Psoas muscle (tissue), 8 donors: ENCODE measurements around the gene VAMP8. TPM values are rescaled to one million over a fixed set of nuclear protein-coding genes. Genes with fewer than 3 reads are reported as not detected.

Source experiments
- ATAC-seq, 4 donors: fragments of 200-7000 bp; cut with Tn5 transposase; one replicate each; pipeline ENCODE4 v1.9.1; 2020; ENCODE audit warnings: moderate library complexity in 3 of 4, mild to moderate bottlenecking in 2 of 4
- DNase-seq, 2 donors: peaks; one replicate each; pipeline ENCODE4 v3.0.0-alpha.2; 2020
- H3K27ac ChIP-seq: fragments of 200-600 bp; one replicate; pipeline ENCODE4 v1.8.0; 2022
- H3K27me3 ChIP-seq, 3 donors: fragments of 200-600 bp in 1 of 3; one replicate each; pipeline versions ENCODE4 v1.6.1 to v1.8.0; 2013 to 2022; ENCODE audit warnings: low read length in 2 of 3, mild to moderate bottlenecking in 2 of 3, moderate library complexity in 1 of 3; ENCODE audit not compliant: insufficient read depth in 3 of 3
- H3K36me3 ChIP-seq, 2 donors: fragments of 200-600 bp in 1 of 2; one replicate each; pipeline versions ENCODE4 v1.6.1 to v1.8.0; 2013 to 2022; ENCODE audit warnings: low read depth in 1 of 2, mild to moderate bottlenecking in 1 of 2, moderate library complexity in 1 of 2; ENCODE audit not compliant: insufficient read depth in 1 of 2
- H3K4me1 ChIP-seq: fragments of 200-600 bp; one replicate; pipeline ENCODE4 v1.8.0; 2022
- H3K4me3 ChIP-seq: fragments of 200-600 bp; one replicate; pipeline ENCODE4 v1.8.0; 2022; ENCODE audit warnings: mild to moderate bottlenecking
- H3K9me3 ChIP-seq: fragments of 200-600 bp; one replicate; pipeline ENCODE4 v1.8.0; 2022
- WGBS, 3 donors: extraction: QIAGEN DNeasy Blood & Tissue Kit; methylation state at CpG; one replicate each; pipeline versions ENCODE4 v1.1.6 to v1.1.7; 2013; 5-methylcytosine and 5-hydroxymethylcytosine counted together
- intact Hi-C, 2 donors: fragments of 100-400 bp; cut with DNase I; formaldehyde crosslinking; loops; one replicate each; pipeline versions ENCODE4 v1.11.0 to v1.14.2; 2022
- polyA plus RNA-seq, 3 donors: library from polyadenylated mRNA; stranded (reverse); fragments of 200-250 nt; gene quantifications; one replicate each; pipeline ENCODE4 v1.2.3, GENCODE V29; 2013
- total RNA-seq, 4 donors: library from RNA; stranded (reverse); fragmentation: NEBNext Ultra II Directional in 2 of 4; extraction: Animal tissue kit (Norgen Biotek cat#: 25700) in 2 of 4; gene quantifications; one replicate each; pipeline versions ENCODE4 v1.2.1 to v1.2.4, GENCODE V29; 2021 to 2023
- TF ChIP-seq, protein P1 (sequence below): fragments of 200-600 bp; IDR thresholded peaks from one replicate; pipeline ENCODE4 v1.8.0; 2022; ENCODE audit warnings: antibody characterized with exemption
- donor health status: healthy with polysubstance abuse.
- donor health status: DM: no; HTN: no; CAD: no; lungs with moderate emphysema.
- donor health status: Bipolar disorder and iron deficiency.
- donor health status: healthy.
- donor health status: DM: yes; HTN: yes; CAD: no.
- donor health status: DM: no; HTN: no; CAD: no.
- donor health status: DM: no; HTN: no; CAD: no.
- donor health status: DM: yes; HTN: yes; CAD: no.

VAMP8 gene
- total and polyA plus RNA-seq, 7 donors, result 11.7 to 25.4 (median 15.7) TPM

DNA sequence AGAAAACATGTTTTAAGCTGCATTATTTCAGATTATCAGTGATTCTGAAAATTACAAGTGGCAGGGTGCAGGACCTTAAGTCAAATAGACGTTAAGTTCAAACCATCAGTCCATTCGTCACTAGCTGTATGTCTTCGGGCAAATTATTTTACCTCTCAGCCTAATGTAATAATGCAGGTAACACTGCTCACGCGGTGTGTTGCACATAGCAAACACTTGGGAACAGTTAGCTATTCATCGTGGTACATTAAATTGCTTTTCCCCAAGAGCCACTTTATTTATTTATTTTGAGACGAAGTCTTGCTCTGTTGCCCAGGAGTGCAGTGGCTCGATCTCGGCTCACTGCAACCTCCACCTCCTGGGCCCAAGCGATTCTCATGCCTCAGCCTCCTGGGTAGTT is 28.3 kb upstream of the VAMP8 start:
- 80 to 87% (median 86%) methylated on average over 10 of the region's 10 CpGs for WGBS, 3 donors
- H3K27ac ChIP-seq, result peak overlapping the region; percentile 79

DNA sequence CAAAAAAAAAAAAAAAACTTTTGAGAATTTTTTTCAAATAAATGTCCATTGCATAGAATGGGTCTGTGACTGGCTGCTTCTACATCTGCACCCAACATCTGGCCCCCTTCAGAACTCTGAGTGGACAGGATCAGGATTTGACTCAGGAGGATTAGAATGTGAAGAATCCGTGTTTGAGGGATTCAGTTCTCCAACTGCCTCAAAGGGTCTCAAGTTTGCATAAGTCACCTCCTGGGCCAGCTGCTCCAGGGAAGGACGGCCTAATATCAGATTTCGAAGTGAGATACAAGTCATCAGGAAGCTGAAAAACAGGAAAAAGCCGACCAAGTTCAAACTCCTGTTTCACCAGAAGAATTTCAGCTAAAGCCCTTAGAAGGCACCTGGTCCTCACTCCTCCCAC is 27.6 kb upstream of the VAMP8 start:
- intact Hi-C loops, result loop anchor here in 1 of 2 donors (2.0 kb wide), 1 partner anchor 129 kb away; no protein-coding TSS in a partner anchor
- H3K36me3 ChIP-seq, result peaks cover 6 to 84% of the 10 kb centered on the region in 2 donors
- ATAC-seq, result peak; percentile 8 to 25 (median 19)
- no peak for DNase-seq
- H3K4me1 ChIP-seq, result peaks cover 25% of the 10 kb centered on the region
- no peaks in the 10 kb centered on the region for H3K9me3 ChIP-seq
- 22 to 42% (median 25%) methylated on average over 4 of the region's 4 CpGs for WGBS, 3 donors
- peak overlapping the region; percentile 79 for H3K27ac ChIP-seq
- no peaks in the 10 kb centered on the region for H3K27me3 ChIP-seq
- H3K4me3 ChIP-seq, result no peak overlapping the region
- TF ChIP-seq, protein P1, sequence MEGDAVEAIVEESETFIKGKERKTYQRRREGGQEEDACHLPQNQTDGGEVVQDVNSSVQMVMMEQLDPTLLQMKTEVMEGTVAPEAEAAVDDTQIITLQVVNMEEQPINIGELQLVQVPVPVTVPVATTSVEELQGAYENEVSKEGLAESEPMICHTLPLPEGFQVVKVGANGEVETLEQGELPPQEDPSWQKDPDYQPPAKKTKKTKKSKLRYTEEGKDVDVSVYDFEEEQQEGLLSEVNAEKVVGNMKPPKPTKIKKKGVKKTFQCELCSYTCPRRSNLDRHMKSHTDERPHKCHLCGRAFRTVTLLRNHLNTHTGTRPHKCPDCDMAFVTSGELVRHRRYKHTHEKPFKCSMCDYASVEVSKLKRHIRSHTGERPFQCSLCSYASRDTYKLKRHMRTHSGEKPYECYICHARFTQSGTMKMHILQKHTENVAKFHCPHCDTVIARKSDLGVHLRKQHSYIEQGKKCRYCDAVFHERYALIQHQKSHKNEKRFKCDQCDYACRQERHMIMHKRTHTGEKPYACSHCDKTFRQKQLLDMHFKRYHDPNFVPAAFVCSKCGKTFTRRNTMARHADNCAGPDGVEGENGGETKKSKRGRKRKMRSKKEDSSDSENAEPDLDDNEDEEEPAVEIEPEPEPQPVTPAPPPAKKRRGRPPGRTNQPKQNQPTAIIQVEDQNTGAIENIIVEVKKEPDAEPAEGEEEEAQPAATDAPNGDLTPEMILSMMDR, result no peak

More for the DNA sequence above, 28.3 kb upstream of the VAMP8 start:
- Histone ChIP-seq H3K4me3 (no peak overlapping the region), H3K9me3 (no peaks in the 10 kb centered on the region), H3K36me3 (peaks cover 6 to 84% of the 10 kb centered on the region in 2 donors), H3K27me3 (no peaks in the 10 kb centered on the region), H3K4me1 (peaks cover 32% of the 10 kb centered on the region)
- DNase-seq (no peak), ATAC-seq (no peak)
- TF ChIP-seq, protein P1, result no peak
- intact Hi-C loops, result no loop called here

DNA sequence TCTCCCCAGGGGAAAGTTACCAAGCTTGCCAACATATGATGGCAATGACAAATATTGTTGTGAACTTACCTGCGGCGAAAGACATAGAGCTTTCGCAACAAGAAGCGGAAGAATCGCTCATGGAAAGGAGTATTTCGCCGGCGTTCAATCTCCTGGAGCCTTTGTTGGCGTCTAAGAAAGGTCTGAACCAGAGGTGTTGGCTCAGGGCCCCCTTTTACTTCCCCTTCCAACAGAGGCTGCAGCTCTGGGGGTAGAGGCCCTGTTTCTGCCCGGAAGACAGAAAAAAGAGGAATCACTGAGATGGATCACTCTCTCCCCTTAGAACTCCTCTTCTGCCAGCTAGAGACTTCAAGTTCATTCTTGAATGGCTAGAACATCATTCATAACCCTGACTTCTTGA is 26.9 kb upstream of the VAMP8 start:
- H3K27ac ChIP-seq, result peak overlapping the region; percentile 79
- ATAC-seq (peak in 1 of 4 donors; percentile 0), DNase-seq (no peak)
- intact Hi-C loops, result loop anchor here in 1 of 2 donors (2.0 kb wide), 1 partner anchor 130 kb away; no protein-coding TSS in a partner anchor
- H3K4me1 ChIP-seq, result peaks cover 20% of the 10 kb centered on the region
- no peak overlapping the region for H3K4me3 ChIP-seq
- peaks cover 6 to 84% of the 10 kb centered on the region in 2 donors for H3K36me3 ChIP-seq
- 68 to 87% (median 75%) methylated on average over 10 of the region's 10 CpGs for WGBS, 3 donors
- no peaks in the 10 kb centered on the region for H3K9me3 ChIP-seq
- TF ChIP-seq, protein P1, result no peak
- no peaks in the 10 kb centered on the region for H3K27me3 ChIP-seq

DNA sequence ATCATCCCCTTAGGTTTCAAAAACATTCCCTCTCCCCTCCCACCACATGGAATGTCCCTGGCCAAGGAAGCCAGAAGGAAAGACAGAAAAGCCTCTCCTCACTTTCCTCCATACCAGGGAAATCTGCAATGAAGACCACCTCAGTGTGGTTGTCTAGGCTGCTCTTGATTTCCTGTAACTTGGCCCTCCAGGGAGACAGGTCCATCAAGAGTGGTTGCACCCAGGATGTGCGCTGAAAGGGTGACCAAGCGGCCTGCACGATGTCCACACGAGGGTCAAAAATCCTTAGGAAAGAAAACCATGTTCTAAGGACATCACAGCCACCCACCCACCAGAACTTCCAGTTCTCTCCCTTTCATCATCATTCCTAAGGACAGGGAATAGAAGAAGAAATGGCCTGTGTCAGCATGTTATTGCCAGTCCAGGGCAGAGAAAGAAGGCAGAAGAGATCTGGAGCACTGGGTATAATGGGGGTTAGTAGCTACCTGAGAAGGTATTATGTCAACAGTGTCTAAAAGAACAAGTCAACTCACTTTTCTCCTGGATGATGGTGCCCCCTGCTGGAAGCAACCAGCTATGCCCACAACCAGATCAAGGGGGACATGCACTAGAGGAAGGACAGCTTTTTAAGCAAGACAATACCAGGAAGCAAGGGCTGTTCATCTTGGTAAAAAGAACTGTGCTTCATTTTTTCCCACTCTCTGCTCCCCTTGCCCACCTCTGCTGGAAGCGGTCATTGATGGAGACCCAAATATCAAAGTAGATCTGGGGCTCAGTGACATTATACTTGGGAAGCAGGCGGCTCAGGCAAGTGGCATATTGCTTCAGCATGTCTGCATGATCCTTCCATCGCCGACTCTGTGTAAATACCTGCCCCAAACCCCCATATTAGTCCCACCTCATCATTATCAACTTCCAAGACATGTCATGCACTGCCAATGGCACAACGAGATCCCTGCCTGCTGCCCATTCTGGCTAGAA is 25.4 kb upstream of the VAMP8 start:
- ATAC-seq, result peak; percentile 31 to 80 (median 64)
- Histone ChIP-seq H3K4me1 (peaks cover 17% of the 10 kb centered on the region), H3K9me3 (no peaks in the 10 kb centered on the region), H3K27me3 (no peaks in the 10 kb centered on the region), H3K27ac (peak overlapping the region; percentile 10), H3K4me3 (no peak overlapping the region), H3K36me3 (peaks cover 6 to 86% of the 10 kb centered on the region in 2 donors)
- WGBS, 3 donors, result 65 to 71% (median 66%) methylated on average over 9 of the region's 9 CpGs
- DNase-seq, result peak; percentile 79 to 86
- intact Hi-C loops, result loop anchor here (1.0 to 2.0 kb wide), 2 partner anchors 131 to 132 kb away; no protein-coding TSS in a partner anchor
- TF ChIP-seq, protein P1, result peak; percentile 92
